Measurements from ENCODE around the gene FGF14.

FGF14 gene

GRCh38 chr13:102359264-102359663 is 42.6 kb downstream of the FGF14 start:
- H3K4me1 ChIP-seq (ENCODE audit: control insufficient read depth, low read length): no peaks in the 10 kb centered on the region
- H3K4me2 ChIP-seq (ENCODE audit: low read length): no peak overlapping the region
- no peaks in the 10 kb centered on the region for H3K36me3 ChIP-seq (ENCODE audit: control insufficient read depth, low read length)
- H4K20me1 ChIP-seq (ENCODE audit: control insufficient read depth, insufficient read depth, low read depth, low read length): no peaks in the 10 kb centered on the region
- H3K79me2 ChIP-seq (ENCODE audit: control insufficient read depth, low read length): no peaks in the 10 kb centered on the region
- no peaks in the 10 kb centered on the region for H3K9me3 ChIP-seq (ENCODE audit: control insufficient read depth, insufficient read depth, low read length)
- TF ChIP-seq, protein P1, sequence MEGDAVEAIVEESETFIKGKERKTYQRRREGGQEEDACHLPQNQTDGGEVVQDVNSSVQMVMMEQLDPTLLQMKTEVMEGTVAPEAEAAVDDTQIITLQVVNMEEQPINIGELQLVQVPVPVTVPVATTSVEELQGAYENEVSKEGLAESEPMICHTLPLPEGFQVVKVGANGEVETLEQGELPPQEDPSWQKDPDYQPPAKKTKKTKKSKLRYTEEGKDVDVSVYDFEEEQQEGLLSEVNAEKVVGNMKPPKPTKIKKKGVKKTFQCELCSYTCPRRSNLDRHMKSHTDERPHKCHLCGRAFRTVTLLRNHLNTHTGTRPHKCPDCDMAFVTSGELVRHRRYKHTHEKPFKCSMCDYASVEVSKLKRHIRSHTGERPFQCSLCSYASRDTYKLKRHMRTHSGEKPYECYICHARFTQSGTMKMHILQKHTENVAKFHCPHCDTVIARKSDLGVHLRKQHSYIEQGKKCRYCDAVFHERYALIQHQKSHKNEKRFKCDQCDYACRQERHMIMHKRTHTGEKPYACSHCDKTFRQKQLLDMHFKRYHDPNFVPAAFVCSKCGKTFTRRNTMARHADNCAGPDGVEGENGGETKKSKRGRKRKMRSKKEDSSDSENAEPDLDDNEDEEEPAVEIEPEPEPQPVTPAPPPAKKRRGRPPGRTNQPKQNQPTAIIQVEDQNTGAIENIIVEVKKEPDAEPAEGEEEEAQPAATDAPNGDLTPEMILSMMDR (IDR thresholded peaks at IDR 0.05; ENCODE audit: low read depth, low read length, poor library complexity, severe bottlenecking): no peak
- no peak for TF ChIP-seq EZH2phosphoT487 (IDR thresholded peaks at IDR 0.05; ENCODE audit: borderline replicate concordance, low read length)
- H3K4me3 ChIP-seq (ENCODE audit: low read length): no peak overlapping the region
- no peaks in the 10 kb centered on the region for H3F3A ChIP-seq (ENCODE audit: control insufficient read depth, insufficient read depth)
- no peaks in the 10 kb centered on the region for H3K27me3 ChIP-seq (ENCODE audit: control insufficient read depth, low read length)
- no peaks in the 10 kb centered on the region for H3K9me2 ChIP-seq (replicated peaks; ENCODE audit: control insufficient read depth, low read length)
- H3K27ac ChIP-seq (ENCODE audit: low read depth, low read length): no peak overlapping the region

GRCh38 chr13:102355251-102355650 is 46.6 kb downstream of the FGF14 start:
- H3K4me1 ChIP-seq (ENCODE audit: control insufficient read depth, low read length): no peaks in the 10 kb centered on the region
- H3K4me3 ChIP-seq (ENCODE audit: low read length): no peak overlapping the region
- no peaks in the 10 kb centered on the region for H3K36me3 ChIP-seq (ENCODE audit: control insufficient read depth, low read length)
- TF ChIP-seq, protein P1 (IDR thresholded peaks at IDR 0.05; ENCODE audit: low read depth, low read length, poor library complexity, severe bottlenecking): no peak
- TF ChIP-seq EZH2phosphoT487 (IDR thresholded peaks at IDR 0.05; ENCODE audit: borderline replicate concordance, low read length): no peak
- no peak overlapping the region for H3K4me2 ChIP-seq (ENCODE audit: low read length)
- no peaks in the 10 kb centered on the region for H3F3A ChIP-seq (ENCODE audit: control insufficient read depth, insufficient read depth)
- H3K9me2 ChIP-seq (replicated peaks; ENCODE audit: control insufficient read depth, low read length): no peaks in the 10 kb centered on the region
- H3K27ac ChIP-seq (ENCODE audit: low read depth, low read length): no peak overlapping the region
- H3K9me3 ChIP-seq (ENCODE audit: control insufficient read depth, insufficient read depth, low read length): no peaks in the 10 kb centered on the region
- H4K20me1 ChIP-seq (ENCODE audit: control insufficient read depth, insufficient read depth, low read depth, low read length): no peaks in the 10 kb centered on the region
- no peaks in the 10 kb centered on the region for H3K79me2 ChIP-seq (ENCODE audit: control insufficient read depth, low read length)
- no peaks in the 10 kb centered on the region for H3K27me3 ChIP-seq (ENCODE audit: control insufficient read depth, low read length)

DNA sequence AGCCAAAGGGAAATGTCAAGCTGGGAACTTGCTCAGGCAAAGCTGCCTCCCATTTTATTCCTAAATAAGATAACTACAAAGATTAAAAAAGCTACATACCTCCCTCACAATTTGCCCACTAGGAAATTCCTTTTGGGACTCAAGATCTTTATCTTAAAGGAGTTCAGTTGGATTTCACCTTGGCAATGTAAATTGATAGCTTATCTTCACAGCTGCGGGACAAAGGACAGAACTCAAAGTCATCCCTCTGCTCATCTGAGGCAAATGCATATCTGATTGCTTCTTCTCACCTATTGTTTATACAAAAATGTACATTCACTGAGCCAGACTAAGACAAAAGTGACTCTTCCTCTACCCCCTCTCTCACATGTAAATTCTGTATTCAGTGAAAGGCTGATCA is 47.8 kb downstream of the FGF14 start:
- no peaks in the 10 kb centered on the region for H4K20me1 ChIP-seq (ENCODE audit: control insufficient read depth, insufficient read depth, low read depth, low read length)
- H3K79me2 ChIP-seq (ENCODE audit: control insufficient read depth, low read length): no peaks in the 10 kb centered on the region
- H3K4me3 ChIP-seq (ENCODE audit: low read length): no peak overlapping the region
- H3K27me3 ChIP-seq (ENCODE audit: control insufficient read depth, low read length): no peaks in the 10 kb centered on the region
- H3K36me3 ChIP-seq (ENCODE audit: control insufficient read depth, low read length): no peaks in the 10 kb centered on the region
- H3K27ac ChIP-seq (ENCODE audit: low read depth, low read length): no peak overlapping the region
- no peak overlapping the region for H3K4me2 ChIP-seq (ENCODE audit: low read length)
- no peaks in the 10 kb centered on the region for H3K9me3 ChIP-seq (ENCODE audit: control insufficient read depth, insufficient read depth, low read length)
- H3K9me2 ChIP-seq (replicated peaks; ENCODE audit: control insufficient read depth, low read length): no peaks in the 10 kb centered on the region
- TF ChIP-seq, protein P1 (IDR thresholded peaks at IDR 0.05; ENCODE audit: low read depth, low read length, poor library complexity, severe bottlenecking): no peak
- no peak for TF ChIP-seq EZH2phosphoT487 (IDR thresholded peaks at IDR 0.05; ENCODE audit: borderline replicate concordance, low read length)
- H3K4me1 ChIP-seq (ENCODE audit: control insufficient read depth, low read length): no peaks in the 10 kb centered on the region
- no peaks in the 10 kb centered on the region for H3F3A ChIP-seq (ENCODE audit: control insufficient read depth, insufficient read depth)

DNA sequence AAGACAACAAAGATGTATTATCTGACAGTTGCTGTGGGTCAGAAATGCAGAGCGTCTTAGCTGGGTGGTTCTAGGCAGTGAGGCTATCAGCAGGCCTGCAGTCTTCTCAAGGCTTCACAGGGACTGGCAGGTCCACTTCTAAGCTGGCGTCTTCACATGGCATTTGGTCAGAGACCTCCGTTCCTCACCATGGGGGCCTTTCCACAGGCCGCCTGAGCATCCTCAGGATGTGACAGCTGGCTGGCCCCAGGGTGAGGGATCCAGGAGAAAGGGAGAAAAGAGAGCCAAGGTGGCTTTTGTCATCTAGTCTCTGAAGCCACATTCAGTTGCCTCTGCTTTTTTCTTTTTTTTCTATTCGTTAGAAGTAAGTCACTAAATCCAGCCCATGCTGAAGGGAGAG is 50.3 kb downstream of the FGF14 start:
- Histone ChIP-seq H3K27ac (ENCODE audit: low read depth, low read length) (no peak overlapping the region), H3K27me3 (ENCODE audit: control insufficient read depth, low read length) (no peaks in the 10 kb centered on the region), H3K9me2 (replicated peaks; ENCODE audit: control insufficient read depth, low read length) (no peaks in the 10 kb centered on the region), H3K4me1 (ENCODE audit: control insufficient read depth, low read length) (no peaks in the 10 kb centered on the region), H3K4me3 (ENCODE audit: low read length) (no peak overlapping the region), H3K36me3 (ENCODE audit: control insufficient read depth, low read length) (no peaks in the 10 kb centered on the region), H3F3A (ENCODE audit: control insufficient read depth, insufficient read depth) (no peaks in the 10 kb centered on the region), H3K79me2 (ENCODE audit: control insufficient read depth, low read length) (no peaks in the 10 kb centered on the region), H3K9me3 (ENCODE audit: control insufficient read depth, insufficient read depth, low read length) (no peaks in the 10 kb centered on the region), H3K4me2 (ENCODE audit: low read length) (no peak overlapping the region), H4K20me1 (ENCODE audit: control insufficient read depth, insufficient read depth, low read depth, low read length) (no peaks in the 10 kb centered on the region)
- TF ChIP-seq EZH2phosphoT487 (IDR thresholded peaks at IDR 0.05; ENCODE audit: borderline replicate concordance, low read length): no peak
- TF ChIP-seq, protein P1 (IDR thresholded peaks at IDR 0.05; ENCODE audit: low read depth, low read length, poor library complexity, severe bottlenecking): no peak

All from DOHH2 (cell line).